KMS-11 (cell line): Measurements from ENCODE around the gene MYH9.

Source experiments
- H2AFZ ChIP-seq: fragments of 200-600 bp; sonication (generic); 2 replicates; pipeline ENCODE4 v1.6.1; 2016; ENCODE audit warnings: antibody characterized with exemption, mixed run types, low read depth
- H3K27ac ChIP-seq: fragments of 200-600 bp; sonication (generic); 2 replicates; pipeline ENCODE4 v1.6.1; 2016; ENCODE audit warnings: mild to moderate bottlenecking, mixed run types
- H3K27me3 ChIP-seq: fragments of 200-600 bp; sonication (generic); 2 replicates; pipeline ENCODE4 v1.6.1; 2017; ENCODE audit warnings: mild to moderate bottlenecking, low read depth, mixed run types, moderate library complexity; ENCODE audit not compliant: insufficient read depth
- H3K36me3 ChIP-seq: fragments of 200-600 bp; sonication (generic); 2 replicates; pipeline ENCODE4 v1.6.1; 2017; ENCODE audit warnings: mild to moderate bottlenecking, mixed run types; ENCODE audit not compliant: insufficient read depth
- H3K4me1 ChIP-seq: fragments of 200-600 bp; sonication (generic); 2 replicates; pipeline ENCODE4 v1.6.1; 2016; ENCODE audit warnings: mild to moderate bottlenecking, low read depth, mixed run types; ENCODE audit not compliant: poor library complexity, severe bottlenecking
- H3K4me2 ChIP-seq: fragments of 200-600 bp; sonication (generic); 2 replicates; pipeline ENCODE4 v1.7.0; 2016; ENCODE audit warnings: mild to moderate bottlenecking, mixed run types
- H3K4me3 ChIP-seq: fragments of 200-600 bp; sonication (generic); IDR thresholded peaks from 2 replicates; pipeline ENCODE4 v1.6.1; 2017; ENCODE audit warnings: low read depth, low read length, mixed read lengths; ENCODE audit not compliant: insufficient read depth
- H3K79me2 ChIP-seq: fragments of 200-600 bp; sonication (generic); 2 replicates; pipeline ENCODE4 v1.6.1; 2016; ENCODE audit warnings: low read depth, mixed run types; ENCODE audit not compliant: insufficient read depth
- H3K9ac ChIP-seq: fragments of 200-600 bp; sonication (generic); 2 replicates; pipeline ENCODE4 v1.6.1; 2016; ENCODE audit warnings: mild to moderate bottlenecking, mixed run types
- H4K20me1 ChIP-seq: fragments of 200-600 bp; sonication (generic); 2 replicates; pipeline ENCODE4 v1.6.1; 2016; ENCODE audit warnings: mild to moderate bottlenecking, mixed run types; ENCODE audit not compliant: insufficient read depth
- CTCF ChIP-seq: fragments of 200-600 bp; sonication (generic); conservative IDR thresholded peaks from 2 replicates; pipeline ENCODE4 v1.6.1; 2017; ENCODE audit warnings: low read depth, mild to moderate bottlenecking, antibody characterized with exemption, low read length, moderate library complexity, mixed read lengths

The MYH9 gene

GRCh38 chr22:36369004-36369921 is 18.5 kb downstream of the MYH9 start:
- H3K79me2 ChIP-seq: peaks cover 100% of the 10 kb centered on the region
- H3K27me3 ChIP-seq: no peaks in the 10 kb centered on the region
- H3K9ac ChIP-seq: no peak overlapping the region
- no peaks in the 10 kb centered on the region; the same call in 1 of the 2 replicates for H3K36me3 ChIP-seq
- H3K27ac ChIP-seq: no peak overlapping the region
- peaks cover 82% of the 10 kb centered on the region for H3K4me1 ChIP-seq
- H2AFZ ChIP-seq: no peak overlapping the region
- TF ChIP-seq CTCF: no peak
- no peak overlapping the region for H3K4me3 ChIP-seq
- H4K20me1 ChIP-seq: peaks cover 92% of the 10 kb centered on the region
- no peak overlapping the region for H3K4me2 ChIP-seq

- Histone ChIP-seq H3K4me1 (peaks cover 82% of the 10 kb centered on the region), H3K79me2 (peaks cover 100% of the 10 kb centered on the region), H3K36me3 (no peaks in the 10 kb centered on the region; the same call in 1 of the 2 replicates), H2AFZ (no peak overlapping the region), H3K27ac (no peak overlapping the region), H4K20me1 (peaks cover 92% of the 10 kb centered on the region), H3K9ac (no peak overlapping the region), H3K4me2 (no peak overlapping the region), H3K27me3 (no peaks in the 10 kb centered on the region), H3K4me3 (no peak overlapping the region)
- no peak for TF ChIP-seq CTCF
Observed at GRCh38 chr22:36368359-36368983, 19.3 kb downstream of the MYH9 start.

- Histone ChIP-seq H3K9ac (no peak overlapping the region), H3K27me3 (no peaks in the 10 kb centered on the region), H2AFZ (no peak overlapping the region), H3K4me2 (no peak overlapping the region), H3K27ac (no peak overlapping the region), H4K20me1 (peaks cover 96% of the 10 kb centered on the region), H3K4me1 (peaks cover 82% of the 10 kb centered on the region), H3K36me3 (no peaks in the 10 kb centered on the region; the same call in 1 of the 2 replicates), H3K4me3 (no peak overlapping the region), H3K79me2 (peaks cover 100% of the 10 kb centered on the region)
- TF ChIP-seq CTCF: no peak
Observed at GRCh38 chr22:36367479-36367878, 20.3 kb downstream of the MYH9 start.

GRCh38 chr22:36367066-36367465 is 20.7 kb downstream of the MYH9 start:
- Histone ChIP-seq H4K20me1 (peaks cover 97% of the 10 kb centered on the region), H3K4me3 (no peak overlapping the region), H3K27me3 (no peaks in the 10 kb centered on the region), H3K79me2 (peaks cover 100% of the 10 kb centered on the region), H2AFZ (no peak overlapping the region), H3K27ac (no peak overlapping the region), H3K36me3 (no peaks in the 10 kb centered on the region; the same call in 1 of the 2 replicates), H3K9ac (no peak overlapping the region), H3K4me1 (peaks cover 82% of the 10 kb centered on the region), H3K4me2 (no peak overlapping the region)
- TF ChIP-seq CTCF: no peak
